Measurements from ENCODE around the gene TEX101. TPM values are rescaled to one million over a fixed set of nuclear protein-coding genes. Genes with fewer than 3 reads are reported as not detected.
A peak's percentile ranks its signal among the peaks of the same experiment; 100 is the strongest.
"Not testable (repeated sequence)": the region's sequence is repeated elsewhere in the genome, so short reads cannot be mapped to it uniquely, and the experiment has no call there.

TEX101 gene
- total RNA-seq, 1 experiment from 2014 or later = not detected

GRCh38 chr19:43393501-43393900 lies 21.2 kb upstream of the TEX101 start:
- H3K4me1 ChIP-seq (replicated peaks); H3K27me3 ChIP-seq (replicated peaks); H3K9me3 ChIP-seq (replicated peaks); H3K27ac ChIP-seq; H3K36me3 ChIP-seq; DNase-seq (ENCODE audit: low read depth in 1 of 2, low spot score in 2 of 2); H3K4me3 ChIP-seq: not testable (repeated sequence)

GRCh38 chr19:43395561-43395960 lies 19.1 kb upstream of the TEX101 start:
- no peak for DNase-seq (ENCODE audit: low read depth in 1 of 2, low spot score in 2 of 2)
- Histone ChIP-seq H3K4me3 (no peak overlapping the region), H3K27me3 (replicated peaks) (peaks cover 10% of the 10 kb centered on the region), H3K4me1 (replicated peaks) (no peaks in the 10 kb centered on the region), H3K9me3 (replicated peaks) (no peaks in the 10 kb centered on the region), H3K27ac (no peak overlapping the region), H3K36me3 (no peaks in the 10 kb centered on the region)

DNA sequence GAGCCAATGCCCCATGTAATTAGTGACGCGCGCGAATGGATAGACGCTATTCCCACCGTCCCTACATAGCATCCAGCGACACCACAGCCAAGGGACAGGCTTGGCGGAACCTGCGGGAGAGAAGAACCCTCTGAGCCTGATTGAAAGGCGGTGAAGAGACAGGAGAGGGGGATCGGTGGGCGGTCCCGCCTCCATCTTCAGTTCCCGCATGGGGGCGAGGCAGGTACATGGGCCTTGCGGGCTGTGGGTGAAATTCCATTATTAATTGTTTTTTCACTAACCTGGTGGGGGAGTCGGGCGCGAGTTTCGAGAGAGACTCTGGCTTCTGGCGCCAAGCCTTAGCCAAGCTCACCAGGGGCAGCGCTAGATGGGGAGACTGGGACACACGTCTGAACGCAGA lies 8.4 kb upstream of the TEX101 start:
- no peaks in the 10 kb centered on the region for H3K9me3 ChIP-seq (replicated peaks)
- no peak overlapping the region for H3K27ac ChIP-seq
- no peak overlapping the region for H3K4me3 ChIP-seq
- no peaks in the 10 kb centered on the region for H3K36me3 ChIP-seq
- no peaks in the 10 kb centered on the region for H3K4me1 ChIP-seq (replicated peaks)
- DNase-seq (ENCODE audit: low read depth in 1 of 2, low spot score in 2 of 2) = no peak
- peaks cover 5% of the 10 kb centered on the region; the same call in 1 of the 2 replicates for H3K27me3 ChIP-seq (replicated peaks)

GRCh38 chr19:43407416-43408005 lies 7.2 kb upstream of the TEX101 start:
- Histone ChIP-seq H3K9me3 (replicated peaks) (no peaks in the 10 kb centered on the region; the same call in 1 of the 2 replicates), H3K36me3 (no peaks in the 10 kb centered on the region), H3K4me1 (replicated peaks) (no peaks in the 10 kb centered on the region), H3K4me3 (no peak overlapping the region), H3K27ac (no peak overlapping the region), H3K27me3 (replicated peaks) (peaks cover 4% of the 10 kb centered on the region; the same call in 1 of the 2 replicates)
- DNase-seq (ENCODE audit: low read depth in 1 of 2, low spot score in 2 of 2) = no peak

DNA sequence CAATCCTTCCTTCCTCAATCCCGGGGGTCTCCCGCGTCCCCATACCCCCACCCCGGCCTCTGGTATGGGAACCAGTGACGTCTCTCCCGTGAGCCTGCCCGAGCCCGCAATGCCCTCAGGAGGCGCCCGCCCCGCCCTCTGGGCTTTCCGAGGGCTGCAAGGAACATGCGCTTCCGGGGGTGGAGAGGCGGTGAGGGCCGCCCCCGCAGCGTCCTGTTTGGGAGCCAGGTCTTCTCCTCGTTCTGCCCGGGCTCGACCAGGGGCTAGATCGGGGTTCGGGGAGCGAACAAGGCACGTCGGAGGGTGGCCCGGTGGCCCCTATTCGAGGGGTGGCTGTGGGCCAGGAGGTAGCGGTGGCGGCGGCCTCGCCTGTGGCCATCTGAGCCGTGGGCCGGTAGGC lies 6.6 kb upstream of the TEX101 start:
- Histone ChIP-seq H3K9me3 (replicated peaks) (no peaks in the 10 kb centered on the region; the same call in 1 of the 2 replicates), H3K27ac (no peak overlapping the region), H3K36me3 (no peaks in the 10 kb centered on the region), H3K4me3 (no peak overlapping the region), H3K27me3 (replicated peaks) (peaks cover 1% of the 10 kb centered on the region; the same call in 1 of the 2 replicates), H3K4me1 (replicated peaks) (no peaks in the 10 kb centered on the region)
- no peak for DNase-seq (ENCODE audit: low read depth in 1 of 2, low spot score in 2 of 2)

DNA sequence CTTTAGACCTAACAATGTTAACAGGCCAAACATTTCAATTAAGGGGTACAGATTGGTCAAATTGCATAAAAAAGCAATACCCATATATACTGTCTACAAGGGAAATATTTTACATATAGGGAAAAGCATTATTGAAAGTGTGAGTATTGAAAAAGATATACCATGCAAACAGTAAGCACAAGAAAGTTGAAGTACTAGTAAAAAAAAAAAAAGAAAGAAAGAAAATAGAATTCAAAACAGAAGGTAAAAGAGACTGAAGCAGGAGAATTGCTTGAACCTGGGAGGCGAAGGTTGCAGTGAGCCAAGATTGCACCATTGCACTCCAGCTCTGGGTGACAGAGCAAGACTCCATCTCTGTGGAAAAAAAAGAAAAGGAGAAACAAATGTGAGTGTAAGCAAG lies 5.3 kb upstream of the TEX101 start:
- H3K4me1 ChIP-seq (replicated peaks) = no peaks in the 10 kb centered on the region
- H3K36me3 ChIP-seq = no peaks in the 10 kb centered on the region
- no peak overlapping the region for H3K4me3 ChIP-seq
- no peak overlapping the region for H3K27ac ChIP-seq
- no peaks in the 10 kb centered on the region; the same call in 1 of the 2 replicates for H3K27me3 ChIP-seq (replicated peaks)
- no peaks in the 10 kb centered on the region; the same call in 1 of the 2 replicates for H3K9me3 ChIP-seq (replicated peaks)
- no peak for DNase-seq (ENCODE audit: low read depth in 1 of 2, low spot score in 2 of 2)

DNA sequence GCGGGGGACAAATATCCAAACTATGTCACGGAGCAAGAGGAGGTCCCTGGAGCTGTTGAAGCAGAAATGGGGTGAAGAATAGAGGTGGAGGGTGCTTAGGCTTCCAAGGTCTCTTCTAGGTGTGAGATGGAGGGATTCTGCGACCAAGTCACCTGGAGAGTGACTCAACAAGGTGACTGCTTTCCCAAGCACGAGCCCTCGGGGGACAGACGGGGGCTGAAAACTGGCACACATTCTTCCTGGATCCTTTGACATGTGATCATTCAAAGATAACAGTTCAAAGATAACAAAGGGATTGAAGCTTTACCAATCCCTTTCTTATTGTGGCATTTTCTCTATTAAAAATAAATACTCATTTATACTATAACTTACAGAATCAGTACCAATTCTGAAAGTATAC lies 2.2 kb upstream of the TEX101 start:
- H3K4me3 ChIP-seq = no peak overlapping the region
- no peak overlapping the region for H3K27ac ChIP-seq
- H3K27me3 ChIP-seq (replicated peaks) = no peaks in the 10 kb centered on the region
- no peaks in the 10 kb centered on the region for H3K4me1 ChIP-seq (replicated peaks)
- H3K36me3 ChIP-seq = no peaks in the 10 kb centered on the region
- H3K9me3 ChIP-seq (replicated peaks) = no peaks in the 10 kb centered on the region; the same call in 1 of the 2 replicates
- DNase-seq (ENCODE audit: low read depth in 1 of 2, low spot score in 2 of 2) = no peak

- H3K36me3 ChIP-seq = no peaks in the 10 kb centered on the region
- no peak for DNase-seq (ENCODE audit: low read depth in 1 of 2, low spot score in 2 of 2)
- no peaks in the 10 kb centered on the region; the same call in 1 of the 2 replicates for H3K9me3 ChIP-seq (replicated peaks)
- H3K27ac ChIP-seq = no peak overlapping the region
- H3K27me3 ChIP-seq (replicated peaks) = no peaks in the 10 kb centered on the region
- H3K4me3 ChIP-seq = no peak overlapping the region
- H3K4me1 ChIP-seq (replicated peaks) = no peaks in the 10 kb centered on the region
These were observed 2.4 kb downstream of the TEX101 start for GRCh38 chr19:43416951-43417623.

DNA sequence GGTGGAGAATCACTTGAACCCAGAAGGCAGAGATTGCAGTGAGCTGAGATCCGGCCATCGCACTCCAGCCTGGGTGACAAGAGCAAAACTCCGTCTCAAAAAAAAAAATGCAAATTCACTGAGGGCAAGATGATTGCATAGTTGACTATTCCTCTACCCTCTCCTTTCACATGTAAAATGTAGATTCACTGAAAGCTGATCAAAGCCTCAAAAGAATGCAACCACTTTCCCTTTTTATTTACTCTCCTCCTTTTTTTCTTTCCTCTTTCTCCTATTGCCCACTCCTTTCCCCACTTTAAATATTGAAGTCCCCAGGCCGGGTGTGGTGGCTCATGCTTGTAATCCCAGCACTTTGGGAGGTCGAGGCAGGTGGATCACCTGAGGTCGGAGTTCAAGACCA lies 6.3 kb downstream of the TEX101 start:
- H3K27ac ChIP-seq = no peak overlapping the region
- H3K4me3 ChIP-seq = no peak overlapping the region
- H3K27me3 ChIP-seq (replicated peaks) = no peaks in the 10 kb centered on the region
- 0 out of 2 replicates have a peak, but pooled peaks cover 3% of the 10 kb centered on the region for H3K4me1 ChIP-seq (replicated peaks)
- H3K9me3 ChIP-seq (replicated peaks) = no peaks in the 10 kb centered on the region
- DNase-seq (ENCODE audit: low read depth in 1 of 2, low spot score in 2 of 2) = no peak
- no peaks in the 10 kb centered on the region for H3K36me3 ChIP-seq

DNA sequence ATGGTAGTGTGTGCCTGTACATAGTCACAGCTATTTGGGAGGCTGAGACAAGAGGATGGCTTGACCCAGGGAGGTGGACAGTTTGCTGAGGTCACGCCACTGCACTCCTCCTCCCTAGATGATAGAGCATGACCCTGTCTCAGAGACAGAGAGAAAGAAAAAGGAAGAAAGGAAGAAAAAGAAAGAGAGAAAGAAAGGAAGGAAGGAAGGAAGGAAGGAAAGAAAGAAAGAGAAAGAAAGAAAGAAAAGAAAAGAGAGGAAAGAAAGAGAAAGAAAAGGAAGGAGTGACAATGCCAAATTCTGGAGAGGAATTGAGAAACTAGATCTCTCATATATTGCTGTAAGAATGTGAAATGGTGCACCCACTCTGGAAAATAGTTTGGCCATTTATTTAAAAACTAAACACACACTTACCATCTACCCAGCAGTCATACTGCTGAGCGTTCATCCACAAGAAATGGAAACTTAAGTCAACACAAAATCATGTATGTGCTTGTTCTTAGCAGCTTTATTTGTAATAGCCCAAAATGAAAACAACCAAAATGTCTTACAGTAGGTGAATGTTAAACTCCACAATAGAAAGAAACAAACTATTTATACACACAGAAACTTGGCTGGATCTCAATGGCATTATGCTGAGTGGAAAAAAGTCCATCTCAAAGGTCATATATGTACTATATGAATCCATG lies 7.5 kb downstream of the TEX101 start:
- Histone ChIP-seq H3K4me1 (replicated peaks) (0 out of 2 replicates have a peak, but pooled peaks cover 3% of the 10 kb centered on the region), H3K9me3 (replicated peaks) (no peaks in the 10 kb centered on the region), H3K27ac (no peak overlapping the region), H3K4me3 (no peak overlapping the region), H3K36me3 (no peaks in the 10 kb centered on the region), H3K27me3 (replicated peaks) (no peaks in the 10 kb centered on the region)
- no peak for DNase-seq (ENCODE audit: low read depth in 1 of 2, low spot score in 2 of 2)

GRCh38 chr19:43422689-43423066 lies 8.0 kb downstream of the TEX101 start:
- Histone ChIP-seq H3K4me1 (replicated peaks) (0 out of 2 replicates have a peak, but pooled peaks cover 3% of the 10 kb centered on the region), H3K36me3 (no peaks in the 10 kb centered on the region), H3K9me3 (replicated peaks) (no peaks in the 10 kb centered on the region), H3K27ac (no peak overlapping the region), H3K4me3 (no peak overlapping the region), H3K27me3 (replicated peaks) (no peaks in the 10 kb centered on the region)
- no peak for DNase-seq (ENCODE audit: low read depth in 1 of 2, low spot score in 2 of 2)

DNA sequence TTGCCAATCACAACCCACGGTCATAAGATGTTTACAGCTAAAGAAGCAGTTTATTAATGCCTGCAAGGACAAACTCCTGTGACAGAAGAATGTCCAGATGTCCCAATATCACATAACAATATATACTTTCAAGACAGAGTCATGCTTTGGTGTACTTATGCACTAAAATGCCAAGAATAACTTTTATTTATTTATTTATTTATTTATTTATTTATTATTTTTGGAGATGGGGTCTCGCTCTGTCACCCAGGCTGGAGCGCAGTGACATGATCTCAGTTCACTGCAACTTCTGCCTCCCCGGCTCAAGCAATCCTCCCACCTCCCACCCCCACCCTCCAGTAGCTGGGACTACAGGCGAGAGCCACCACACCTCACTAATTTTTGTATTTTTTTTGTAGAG lies 9.1 kb downstream of the TEX101 start:
- Histone ChIP-seq H3K27me3 (replicated peaks) (no peaks in the 10 kb centered on the region), H3K4me1 (replicated peaks) (0 out of 2 replicates have a peak, but pooled peaks cover 3% of the 10 kb centered on the region), H3K9me3 (replicated peaks) (no peaks in the 10 kb centered on the region), H3K36me3 (no peaks in the 10 kb centered on the region), H3K27ac (no peak overlapping the region), H3K4me3 (no peak overlapping the region)
- no peak for DNase-seq (ENCODE audit: low read depth in 1 of 2, low spot score in 2 of 2)

DNA sequence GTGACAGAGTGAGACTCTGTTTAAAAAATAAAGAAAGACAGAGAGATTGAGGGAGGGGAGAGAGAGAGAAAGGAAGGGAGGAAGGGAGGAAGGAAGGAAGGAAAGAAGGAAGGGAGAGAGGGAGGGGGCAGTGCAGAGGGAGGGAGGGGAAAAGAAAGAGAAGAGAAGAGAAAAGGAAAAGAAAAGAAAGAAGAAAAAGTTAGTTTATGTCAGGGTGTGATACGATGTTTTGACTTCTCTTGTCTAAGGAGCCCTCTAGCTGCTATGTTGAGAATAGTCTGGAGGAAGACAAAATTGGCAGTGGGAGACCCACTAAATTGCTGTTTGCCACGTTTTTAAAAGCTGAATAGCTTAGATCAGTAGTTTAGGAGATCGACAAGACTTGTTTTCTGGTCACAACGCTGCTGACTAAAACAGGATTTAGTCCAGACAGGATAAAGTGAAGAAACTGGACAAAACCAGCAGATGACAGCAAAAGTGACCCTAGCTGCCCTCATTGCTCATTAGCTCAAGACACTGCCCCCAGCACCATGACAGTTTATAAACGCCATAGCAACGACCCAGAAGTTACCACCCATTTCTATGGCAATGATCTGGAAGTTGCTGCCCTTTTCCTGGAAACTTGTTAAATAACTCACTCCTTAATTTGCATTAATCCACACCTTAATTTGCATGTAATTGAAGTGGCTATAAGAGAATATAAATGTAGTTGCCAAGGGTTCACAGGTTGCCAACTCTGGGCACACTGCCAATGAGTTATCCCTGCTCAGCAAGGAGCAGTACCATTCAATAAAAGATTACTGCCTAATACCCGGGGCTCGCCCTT lies 11.1 kb downstream of the TEX101 start:
- peak in 1 of 2 experiments; percentile 17 for DNase-seq (ENCODE audit: low read depth in 1 of 2, low spot score in 2 of 2)
- Histone ChIP-seq H3K36me3 (no peaks in the 10 kb centered on the region), H3K27me3 (replicated peaks) (no peaks in the 10 kb centered on the region), H3K4me3 (no peak overlapping the region), H3K27ac (no peak overlapping the region), H3K9me3 (replicated peaks) (no peaks in the 10 kb centered on the region), H3K4me1 (replicated peaks) (peaks cover 8% of the 10 kb centered on the region)
